ENCODE measurements around the gene CDK12.
"Not testable (repeated sequence)": the region's sequence is repeated elsewhere in the genome, so short reads cannot be mapped to it uniquely, and the experiment has no call there.

CDK12 gene

GRCh38 chr17:39527220-39527813 is 66.0 kb downstream of the CDK12 start:
- no peak for DNase-seq (ENCODE audit: low spot score)
- Mint-ChIP-seq H3K9me3 (no peaks in the 10 kb centered on the region), H3K36me3 (ENCODE audit: low read depth) (peaks cover 68% of the 10 kb centered on the region), H3K27ac (no peak overlapping the region), H3K27me3 (ENCODE audit: low read depth) (no peaks in the 10 kb centered on the region), H3K4me3 (no peak overlapping the region), H3K4me1 (ENCODE audit: low read depth) (peaks cover 6% of the 10 kb centered on the region)

DNA sequence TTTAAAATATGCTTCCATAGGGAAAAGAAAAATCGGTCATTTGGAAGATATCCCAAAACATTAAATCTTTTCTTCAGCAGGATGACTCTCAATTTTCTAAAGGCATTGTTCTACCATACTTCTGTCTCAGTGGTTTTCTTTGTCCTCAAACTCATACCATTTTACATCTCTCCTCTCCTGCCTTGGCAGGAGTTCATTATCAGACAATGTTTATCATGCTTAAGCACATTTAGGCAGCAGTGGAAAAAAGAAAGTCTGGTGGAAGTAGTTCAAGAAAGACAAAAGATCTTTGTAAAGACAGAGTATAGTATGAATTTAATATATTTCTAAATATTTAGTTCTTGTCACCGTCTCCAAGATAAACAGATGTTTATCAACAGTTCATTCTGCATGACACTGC is 68.2 kb downstream of the CDK12 start:
- H3K27ac Mint-ChIP-seq, result no peak overlapping the region
- no peak for DNase-seq (ENCODE audit: low spot score)
- peaks cover 6% of the 10 kb centered on the region for H3K4me1 Mint-ChIP-seq (ENCODE audit: low read depth)
- no peaks in the 10 kb centered on the region for H3K9me3 Mint-ChIP-seq
- no peaks in the 10 kb centered on the region for H3K27me3 Mint-ChIP-seq (ENCODE audit: low read depth)
- H3K4me3 Mint-ChIP-seq, result no peak overlapping the region
- peaks cover 58% of the 10 kb centered on the region for H3K36me3 Mint-ChIP-seq (ENCODE audit: low read depth)

DNA sequence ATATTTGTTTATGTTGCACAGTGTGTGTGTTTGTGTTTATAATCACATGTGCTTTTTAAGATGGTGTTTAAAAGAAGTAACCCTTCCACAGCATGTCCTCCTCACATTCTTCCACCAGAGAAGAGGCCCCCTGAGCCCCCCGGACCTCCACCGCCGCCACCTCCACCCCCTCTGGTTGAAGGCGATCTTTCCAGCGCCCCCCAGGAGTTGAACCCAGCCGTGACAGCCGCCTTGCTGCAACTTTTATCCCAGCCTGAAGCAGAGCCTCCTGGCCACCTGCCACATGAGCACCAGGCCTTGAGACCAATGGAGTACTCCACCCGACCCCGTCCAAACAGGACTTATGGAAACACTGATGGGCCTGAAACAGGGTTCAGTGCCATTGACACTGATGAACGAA is 69.2 kb downstream of the CDK12 start:
- DNase-seq (ENCODE audit: low spot score), result no peak
- H3K36me3 Mint-ChIP-seq (ENCODE audit: low read depth), result peaks cover 52% of the 10 kb centered on the region
- no peaks in the 10 kb centered on the region for H3K27me3 Mint-ChIP-seq (ENCODE audit: low read depth)
- H3K4me3 Mint-ChIP-seq, result no peak overlapping the region
- H3K4me1 Mint-ChIP-seq (ENCODE audit: low read depth), result peaks cover 6% of the 10 kb centered on the region
- H3K9me3 Mint-ChIP-seq, result no peaks in the 10 kb centered on the region
- H3K27ac Mint-ChIP-seq, result no peak overlapping the region

DNA sequence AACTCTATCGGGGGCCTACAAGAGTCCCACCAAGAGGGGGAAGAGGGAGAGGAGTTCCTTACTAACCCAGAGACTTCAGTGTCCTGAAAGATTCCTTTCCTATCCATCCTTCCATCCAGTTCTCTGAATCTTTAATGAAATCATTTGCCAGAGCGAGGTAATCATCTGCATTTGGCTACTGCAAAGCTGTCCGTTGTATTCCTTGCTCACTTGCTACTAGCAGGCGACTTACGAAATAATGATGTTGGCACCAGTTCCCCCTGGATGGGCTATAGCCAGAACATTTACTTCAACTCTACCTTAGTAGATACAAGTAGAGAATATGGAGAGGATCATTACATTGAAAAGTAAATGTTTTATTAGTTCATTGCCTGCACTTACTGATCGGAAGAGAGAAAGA is 70.0 kb downstream of the CDK12 start:
- no peak for DNase-seq (ENCODE audit: low spot score)
- no peaks in the 10 kb centered on the region for H3K9me3 Mint-ChIP-seq
- no peak overlapping the region for H3K4me3 Mint-ChIP-seq
- H3K27ac Mint-ChIP-seq, result no peak overlapping the region
- peaks cover 46% of the 10 kb centered on the region for H3K36me3 Mint-ChIP-seq (ENCODE audit: low read depth)
- no peaks in the 10 kb centered on the region for H3K27me3 Mint-ChIP-seq (ENCODE audit: low read depth)
- peaks cover 6% of the 10 kb centered on the region for H3K4me1 Mint-ChIP-seq (ENCODE audit: low read depth)

- Mint-ChIP-seq H3K27ac (no peak overlapping the region), H3K4me3 (no peak overlapping the region), H3K4me1 (ENCODE audit: low read depth) (peaks cover 15% of the 10 kb centered on the region), H3K36me3 (ENCODE audit: low read depth) (peaks cover 30% of the 10 kb centered on the region), H3K9me3 (no peaks in the 10 kb centered on the region), H3K27me3 (ENCODE audit: low read depth) (no peaks in the 10 kb centered on the region)
- no peak for DNase-seq (ENCODE audit: low spot score)
These were observed 72.6 kb downstream of the CDK12 start for GRCh38 chr17:39533891-39534290.

DNA sequence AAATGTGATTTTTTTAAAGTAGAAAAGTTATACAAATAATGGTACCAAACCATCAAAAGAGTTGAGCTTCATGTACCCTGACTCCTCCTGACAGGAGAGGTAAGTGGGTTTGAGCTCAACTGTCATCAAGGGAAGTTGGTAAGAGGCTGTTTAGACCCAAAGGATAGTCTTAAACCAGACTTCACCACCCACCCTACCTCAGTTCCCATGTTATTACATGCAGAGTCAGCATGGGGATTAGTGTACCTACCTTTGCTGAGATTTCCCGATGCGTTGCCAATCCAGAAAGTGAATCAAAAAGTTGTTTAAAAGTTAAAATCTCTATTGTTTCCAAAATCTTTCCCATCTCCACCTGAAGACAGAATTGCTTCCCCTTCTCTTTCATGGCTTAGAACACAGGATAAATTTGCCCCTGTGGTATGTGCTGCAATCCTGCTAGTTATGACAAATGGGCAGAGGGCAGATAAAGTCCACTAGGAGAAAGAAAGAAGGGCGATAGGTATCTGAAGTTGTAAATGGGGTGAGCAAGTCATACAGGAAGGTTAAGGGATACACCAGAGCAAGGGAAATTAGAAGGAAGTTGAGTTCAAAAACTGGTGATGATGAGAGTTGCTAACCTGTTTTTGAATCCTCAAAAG is 73.6 kb downstream of the CDK12 start:
- Mint-ChIP-seq H3K9me3 (no peaks in the 10 kb centered on the region), H3K36me3 (ENCODE audit: low read depth) (peaks cover 27% of the 10 kb centered on the region), H3K27ac (no peak overlapping the region), H3K27me3 (ENCODE audit: low read depth) (no peaks in the 10 kb centered on the region), H3K4me3 (no peak overlapping the region), H3K4me1 (ENCODE audit: low read depth) (peaks cover 23% of the 10 kb centered on the region)
- no peak for DNase-seq (ENCODE audit: low spot score)

DNA sequence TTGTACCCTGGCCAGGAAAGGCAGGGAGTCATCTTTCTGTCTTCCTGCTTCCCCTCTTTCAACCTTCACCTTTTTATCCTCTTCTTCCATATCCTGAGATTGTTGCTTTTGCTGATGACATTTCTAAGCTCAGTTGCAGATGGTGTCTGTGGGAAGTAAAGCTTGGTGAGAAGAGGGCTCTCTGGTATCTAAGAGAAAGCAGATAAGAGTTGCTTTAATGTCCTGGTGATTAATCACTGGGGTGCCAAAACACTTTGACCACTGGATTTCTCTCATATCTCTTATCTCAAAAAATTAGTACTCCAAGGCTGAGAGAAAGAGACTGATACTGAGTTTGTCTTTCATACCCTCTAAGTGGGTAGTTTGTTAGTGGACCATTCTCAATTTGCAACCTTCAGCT is 75.2 kb downstream of the CDK12 start:
- Mint-ChIP-seq H3K4me1 (ENCODE audit: low read depth) (peaks cover 20% of the 10 kb centered on the region), H3K36me3 (ENCODE audit: low read depth) (peaks cover 13% of the 10 kb centered on the region), H3K27me3 (ENCODE audit: low read depth) (no peaks in the 10 kb centered on the region), H3K4me3 (no peak overlapping the region), H3K27ac (no peak overlapping the region), H3K9me3 (no peaks in the 10 kb centered on the region)
- no peak for DNase-seq (ENCODE audit: low spot score)

DNA sequence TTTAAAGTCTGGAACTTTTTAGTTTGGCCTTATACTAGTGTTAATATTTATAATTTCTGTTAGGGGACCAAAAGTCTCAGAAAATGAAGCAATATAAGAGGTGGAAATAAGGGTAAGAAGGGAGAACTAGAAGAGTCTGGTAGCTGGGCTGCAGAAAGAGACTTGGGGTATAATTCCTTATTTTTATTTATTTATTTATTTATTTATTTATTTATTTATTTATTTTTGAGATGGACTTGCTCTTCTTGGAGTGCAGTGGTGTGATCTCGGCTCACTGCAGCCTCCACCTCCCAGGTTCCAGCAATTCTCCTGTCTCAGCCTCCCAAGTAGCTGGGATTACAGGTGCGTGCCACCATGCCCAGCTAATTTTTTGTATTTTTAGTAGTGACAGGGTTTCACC is 76.1 kb downstream of the CDK12 start:
- H3K27ac Mint-ChIP-seq; H3K36me3 Mint-ChIP-seq (ENCODE audit: low read depth); H3K27me3 Mint-ChIP-seq (ENCODE audit: low read depth); DNase-seq (ENCODE audit: low spot score); H3K4me3 Mint-ChIP-seq; H3K9me3 Mint-ChIP-seq: not testable (repeated sequence)
- H3K4me1 Mint-ChIP-seq (ENCODE audit: low read depth), result peaks cover 17% of the 10 kb centered on the region

GRCh38 chr17:39538866-39539265 is 77.6 kb downstream of the CDK12 start:
- H3K4me3 Mint-ChIP-seq, result no peak overlapping the region
- H3K9me3 Mint-ChIP-seq, result no peaks in the 10 kb centered on the region
- H3K4me1 Mint-ChIP-seq (ENCODE audit: low read depth), result peaks cover 17% of the 10 kb centered on the region
- peaks cover 7% of the 10 kb centered on the region for H3K36me3 Mint-ChIP-seq (ENCODE audit: low read depth)
- no peak for DNase-seq (ENCODE audit: low spot score)
- peak overlapping the region; percentile 11 for H3K27ac Mint-ChIP-seq
- H3K27me3 Mint-ChIP-seq (ENCODE audit: low read depth), result no peaks in the 10 kb centered on the region

- DNase-seq (ENCODE audit: low spot score), result no peak
- Mint-ChIP-seq H3K4me1 (ENCODE audit: low read depth) (peaks cover 17% of the 10 kb centered on the region), H3K9me3 (no peaks in the 10 kb centered on the region), H3K4me3 (no peak overlapping the region), H3K36me3 (ENCODE audit: low read depth) (peaks cover 6% of the 10 kb centered on the region), H3K27me3 (ENCODE audit: low read depth) (no peaks in the 10 kb centered on the region), H3K27ac (no peak overlapping the region)
These were observed 79.3 kb downstream of the CDK12 start for GRCh38 chr17:39540611-39541010.

GRCh38 chr17:39541652-39542051 is 80.4 kb downstream of the CDK12 start:
- H3K9me3 Mint-ChIP-seq, result no peaks in the 10 kb centered on the region
- no peak overlapping the region for H3K27ac Mint-ChIP-seq
- H3K4me1 Mint-ChIP-seq (ENCODE audit: low read depth), result peaks cover 17% of the 10 kb centered on the region
- H3K27me3 Mint-ChIP-seq (ENCODE audit: low read depth), result no peaks in the 10 kb centered on the region
- no peak for DNase-seq (ENCODE audit: low spot score)
- H3K36me3 Mint-ChIP-seq (ENCODE audit: low read depth), result peaks cover 8% of the 10 kb centered on the region
- H3K4me3 Mint-ChIP-seq, result no peak overlapping the region

DNA sequence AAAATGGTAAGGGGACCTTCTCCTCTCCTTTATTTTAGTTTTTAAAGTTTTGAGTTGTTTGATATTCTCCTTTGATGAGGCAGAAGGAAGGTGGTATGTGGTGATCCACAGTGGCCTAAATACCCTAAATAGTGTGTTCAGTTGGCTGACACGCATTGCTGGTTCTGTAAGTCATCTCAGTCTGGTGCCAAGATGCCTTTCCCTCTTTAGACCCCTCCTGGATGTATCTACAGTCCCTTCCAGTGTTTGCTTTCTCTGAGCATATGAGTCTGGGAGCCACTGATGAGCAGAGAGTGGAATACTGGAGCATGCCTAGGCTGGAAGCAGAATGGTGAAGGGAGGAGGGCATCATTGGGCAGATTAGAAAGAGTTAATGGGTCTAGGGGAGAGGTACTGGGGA is 81.9 kb downstream of the CDK12 start:
- H3K9me3 Mint-ChIP-seq, result no peaks in the 10 kb centered on the region
- H3K4me3 Mint-ChIP-seq, result no peak overlapping the region
- H3K4me1 Mint-ChIP-seq (ENCODE audit: low read depth), result peaks cover 12% of the 10 kb centered on the region
- no peak overlapping the region for H3K27ac Mint-ChIP-seq
- no peak for DNase-seq (ENCODE audit: low spot score)
- peaks cover 17% of the 10 kb centered on the region for H3K36me3 Mint-ChIP-seq (ENCODE audit: low read depth)
- no peaks in the 10 kb centered on the region for H3K27me3 Mint-ChIP-seq (ENCODE audit: low read depth)

DNA sequence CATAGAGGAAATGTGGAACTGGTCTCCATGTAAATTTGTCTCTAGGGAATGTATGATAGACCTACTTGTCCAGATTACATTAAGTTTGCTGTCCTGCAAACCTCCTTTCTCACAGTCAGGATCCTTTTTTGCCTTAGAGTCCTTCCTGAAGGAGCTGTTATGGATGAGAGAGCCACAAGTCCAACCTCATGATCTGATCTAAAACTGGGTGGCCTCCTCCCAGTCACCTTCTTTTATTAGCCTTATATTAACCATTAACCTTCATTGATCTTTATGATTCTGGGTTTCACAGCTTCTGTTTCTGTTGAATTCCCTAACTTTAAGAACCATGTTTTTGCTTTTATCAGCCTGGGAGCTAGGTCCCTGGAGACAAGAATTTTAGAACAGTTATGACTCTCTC is 82.4 kb downstream of the CDK12 start:
- no peak for DNase-seq (ENCODE audit: low spot score)
- peaks cover 16% of the 10 kb centered on the region for H3K36me3 Mint-ChIP-seq (ENCODE audit: low read depth)
- H3K4me1 Mint-ChIP-seq (ENCODE audit: low read depth), result peaks cover 10% of the 10 kb centered on the region
- H3K4me3 Mint-ChIP-seq, result no peak overlapping the region
- no peaks in the 10 kb centered on the region for H3K9me3 Mint-ChIP-seq
- H3K27me3 Mint-ChIP-seq (ENCODE audit: low read depth), result no peaks in the 10 kb centered on the region
- H3K27ac Mint-ChIP-seq, result no peak overlapping the region

DNA sequence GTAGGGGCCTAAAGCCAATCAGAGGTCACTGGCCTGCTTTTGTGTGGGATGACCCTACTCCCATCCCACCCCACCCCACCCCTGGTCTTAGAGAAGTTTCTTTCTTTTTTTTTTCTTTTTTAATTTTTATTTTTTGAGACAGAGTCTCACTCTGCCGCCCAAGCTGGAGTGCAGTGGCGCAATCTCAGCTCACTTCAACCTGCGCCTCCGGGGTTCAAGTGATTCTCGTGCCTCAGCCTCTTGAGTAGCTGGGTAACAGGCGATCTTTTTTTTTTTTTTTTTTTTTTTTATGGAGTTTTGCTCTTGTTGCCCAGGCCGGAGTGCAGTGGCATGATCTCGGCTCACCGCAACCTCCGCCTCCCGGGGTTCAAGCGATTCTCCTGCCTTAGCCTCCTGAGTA is 83.1 kb downstream of the CDK12 start:
- not testable (repeated sequence) for H3K4me3 Mint-ChIP-seq; H3K4me1 Mint-ChIP-seq (ENCODE audit: low read depth); H3K27me3 Mint-ChIP-seq (ENCODE audit: low read depth); DNase-seq (ENCODE audit: low spot score); H3K9me3 Mint-ChIP-seq; H3K27ac Mint-ChIP-seq
- H3K36me3 Mint-ChIP-seq (ENCODE audit: low read depth), result peaks cover 20% of the 10 kb centered on the region

Measured in T-helper 2 cell treated with Interferon-gamma antibody and Interleukin-4, amounts not matched to agents 5 μg/mL and 100 μg/mL, for 36 hours (primary cell).